NCI-H524 treated with DMSO at 0.1 percent for 48 hours (cell line): ENCODE data around the gene VRK2.
"Not testable (repeated sequence)": the region's sequence is repeated elsewhere in the genome, so short reads cannot be mapped to it uniquely, and the experiment has no call there.

Experiments
- DNase-seq: peaks from one replicate; lab custom pipeline; 2025; lab: John Stamatoyannopoulos, UW

Gene VRK2

DNA sequence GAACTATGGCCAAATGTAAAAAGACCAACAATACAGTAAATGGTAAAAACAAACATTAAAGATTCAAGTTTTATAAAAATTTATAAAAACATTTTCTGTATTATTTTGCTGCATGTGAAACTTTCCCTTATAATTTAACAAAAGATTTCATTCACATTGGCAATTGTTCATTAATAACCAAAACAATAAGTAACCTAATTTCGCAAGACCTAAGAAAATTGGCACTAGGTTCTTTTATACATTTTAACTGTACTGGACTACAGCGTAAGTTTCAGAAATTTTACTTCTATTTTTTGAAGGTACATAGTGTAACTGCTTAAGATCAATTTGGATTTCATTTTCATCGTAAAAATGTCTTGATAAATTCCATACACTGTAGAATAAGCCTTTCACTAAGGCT lies 117.3 kb downstream of the VRK2 start:
- DNase-seq, result no peak

DNA sequence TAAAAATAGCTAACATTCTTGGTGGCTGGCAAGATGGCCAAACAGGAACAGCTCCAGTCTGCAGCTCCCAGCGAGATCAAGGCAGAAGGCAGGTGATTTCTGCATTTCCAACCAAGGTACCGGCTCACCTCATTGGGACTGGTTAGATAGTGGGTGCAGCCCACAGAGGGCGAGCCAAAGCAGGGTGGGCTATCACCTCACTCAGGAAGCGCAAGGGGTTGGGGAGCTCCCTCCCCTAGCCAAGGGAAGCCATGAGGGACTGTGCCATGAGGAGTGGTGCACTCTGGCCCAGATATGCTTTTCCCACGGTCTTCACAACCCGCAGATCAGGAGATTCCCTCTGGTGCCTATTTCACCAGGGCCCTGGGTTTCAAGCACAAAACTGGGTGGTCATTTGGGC lies 121.5 kb downstream of the VRK2 start:
- DNase-seq, result not testable (repeated sequence)

DNA sequence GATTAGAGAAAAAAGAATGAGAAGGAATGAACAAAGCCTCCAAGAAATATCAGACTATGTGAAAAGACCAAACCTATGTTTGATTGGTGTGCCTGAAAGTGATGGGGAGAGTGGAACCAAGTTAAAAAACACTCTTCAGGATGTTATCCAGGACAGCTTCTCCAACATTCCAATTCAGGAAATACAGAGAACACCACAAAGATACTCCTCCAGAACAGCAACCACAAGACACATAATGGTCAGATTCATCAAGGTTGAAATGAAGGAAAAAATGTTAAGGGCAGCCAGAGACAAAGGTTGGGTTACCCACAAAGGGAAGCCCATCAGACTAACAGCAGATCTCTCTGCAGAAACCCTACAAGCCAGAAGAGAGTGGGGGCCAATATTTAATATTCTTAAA lies 123.2 kb downstream of the VRK2 start:
- not testable (repeated sequence) for DNase-seq

DNA sequence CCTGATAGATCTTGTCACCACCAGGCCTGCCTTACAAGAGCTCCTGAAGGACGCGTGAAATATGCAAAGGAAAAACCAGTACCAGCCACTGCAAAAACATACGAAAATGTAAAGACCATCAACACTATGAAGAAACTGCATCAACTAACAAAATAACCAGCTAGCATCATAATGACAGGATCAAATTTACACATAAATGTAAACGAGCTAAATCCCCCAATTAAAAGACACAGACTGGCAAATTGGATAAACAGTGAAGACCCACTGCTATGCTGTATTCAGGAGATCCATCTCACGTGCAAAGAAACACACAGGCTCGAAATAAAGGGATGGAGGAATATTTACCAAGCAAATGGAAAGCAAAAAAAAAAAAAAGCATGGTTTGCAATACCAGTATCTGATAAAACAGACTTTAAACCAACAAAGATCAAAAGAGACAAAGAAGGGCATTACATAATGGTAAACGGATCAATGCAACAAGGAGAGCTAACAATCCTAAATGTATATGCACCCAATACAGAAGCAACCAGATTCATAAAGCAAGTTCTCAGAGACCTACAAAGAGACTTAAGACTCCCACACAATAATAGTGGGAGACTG lies 123.8 kb downstream of the VRK2 start:
- DNase-seq, result not testable (repeated sequence)

DNA sequence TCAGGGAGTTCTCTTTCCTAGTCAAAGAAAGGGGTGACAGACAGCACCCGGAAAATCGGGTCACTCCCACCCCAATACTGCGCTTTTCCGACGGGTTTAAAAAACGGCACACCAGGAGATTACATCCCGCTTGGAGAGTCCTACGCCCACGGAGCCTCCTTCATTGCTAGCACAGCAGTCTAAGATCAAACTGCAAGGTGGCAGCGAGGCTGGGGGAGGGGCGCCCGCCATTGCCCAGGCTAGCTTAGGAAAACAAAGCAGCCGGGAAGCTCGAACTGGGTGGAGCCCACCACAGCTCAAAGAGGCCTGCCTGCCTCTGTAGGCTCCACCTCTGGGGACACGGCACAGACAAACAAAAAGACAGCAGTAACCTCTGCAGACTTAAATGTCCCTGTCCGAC lies 125.2 kb downstream of the VRK2 start:
- not testable (repeated sequence) for DNase-seq

DNA sequence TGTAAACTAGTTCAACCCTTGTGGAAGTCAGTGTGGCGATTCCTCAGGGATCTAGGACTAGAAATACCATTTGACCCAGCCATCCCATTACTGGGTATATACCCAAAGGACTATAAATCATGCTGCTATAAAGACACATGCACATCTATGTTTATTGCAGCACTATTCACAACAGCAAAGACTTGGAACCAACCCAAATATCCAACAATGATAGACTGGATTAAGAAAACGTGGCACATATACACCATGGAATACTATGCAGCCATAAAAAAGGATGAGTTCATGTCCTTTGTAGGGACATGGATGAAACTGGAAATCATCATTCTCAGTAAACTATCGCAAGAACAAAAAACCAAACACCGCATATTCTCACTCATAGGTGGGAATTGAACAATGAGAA lies 130.6 kb downstream of the VRK2 start:
- not testable (repeated sequence) for DNase-seq

DNA sequence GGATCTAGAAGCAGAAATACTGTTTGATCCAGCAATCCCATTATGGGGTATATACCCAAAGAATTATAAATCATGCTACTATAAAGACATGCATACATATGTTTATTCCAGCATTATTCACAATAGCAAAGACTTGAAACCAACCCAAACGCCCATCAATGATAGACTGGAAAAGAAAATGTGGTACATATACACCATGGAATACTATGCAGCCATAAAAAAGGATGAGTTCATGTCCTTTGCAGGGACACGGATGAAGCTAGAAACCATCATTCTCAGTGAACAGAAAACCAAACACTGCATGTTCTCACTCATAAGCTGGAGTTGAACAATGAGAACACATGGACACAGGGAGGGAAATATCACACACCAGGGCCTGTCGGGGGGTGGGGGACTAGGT lies 133.6 kb downstream of the VRK2 start:
- DNase-seq, result not testable (repeated sequence)

DNA sequence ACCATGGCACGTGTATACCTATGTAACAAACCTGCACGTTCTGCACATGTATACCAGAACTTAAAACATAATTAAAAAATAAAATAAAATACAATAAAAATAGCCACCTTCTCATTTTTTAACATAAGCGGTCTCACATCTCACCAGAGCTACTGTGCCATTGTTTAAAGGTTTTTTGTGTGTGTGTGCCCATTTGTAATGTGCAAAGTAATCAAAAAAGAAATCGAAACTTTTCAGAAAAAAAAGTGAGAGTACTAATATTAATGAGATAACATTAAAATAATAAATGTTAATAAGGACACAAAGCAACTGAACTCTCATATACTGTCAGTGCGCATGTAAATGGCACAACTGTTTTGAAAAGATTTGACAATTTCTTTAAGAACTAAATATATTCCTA lies 134.0 kb downstream of the VRK2 start:
- DNase-seq, result no peak

DNA sequence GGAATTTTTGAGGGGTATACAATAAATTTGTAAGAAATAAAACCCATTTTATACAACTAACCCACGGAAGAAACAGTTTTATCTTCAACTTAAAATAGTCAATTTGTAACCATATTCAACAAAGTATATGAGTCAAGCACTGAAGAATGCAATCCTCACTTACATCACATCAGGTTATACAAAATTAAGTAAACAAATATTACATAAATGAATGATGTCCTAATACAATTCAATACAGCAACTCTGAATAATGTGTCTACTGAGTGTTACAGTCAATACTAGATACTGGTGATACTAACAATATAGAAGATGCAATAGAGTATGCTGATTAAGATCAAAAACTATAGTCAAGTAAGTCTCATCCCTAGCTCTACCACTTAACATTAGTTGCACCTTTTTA lies 135.9 kb downstream of the VRK2 start:
- no peak for DNase-seq

DNA sequence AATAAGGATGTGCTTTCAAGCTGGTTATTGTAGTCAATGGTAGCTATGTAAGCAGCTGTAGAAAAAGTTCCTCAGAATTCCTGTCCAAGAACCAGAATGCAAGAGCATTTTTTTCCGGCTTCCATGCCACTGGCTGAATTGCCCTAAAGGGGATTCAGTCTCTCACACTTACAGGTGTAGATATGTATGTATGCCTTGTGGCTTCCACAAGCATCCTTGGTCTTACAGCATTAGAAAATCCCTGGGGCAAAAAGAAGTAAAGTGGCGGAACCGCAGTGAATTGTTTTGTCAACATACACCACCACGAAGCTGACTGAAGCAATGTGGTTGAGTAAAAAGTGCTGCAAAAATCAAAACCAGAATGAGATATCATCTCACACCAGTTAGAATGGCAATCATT lies 139.9 kb downstream of the VRK2 start:
- no peak for DNase-seq

DNA sequence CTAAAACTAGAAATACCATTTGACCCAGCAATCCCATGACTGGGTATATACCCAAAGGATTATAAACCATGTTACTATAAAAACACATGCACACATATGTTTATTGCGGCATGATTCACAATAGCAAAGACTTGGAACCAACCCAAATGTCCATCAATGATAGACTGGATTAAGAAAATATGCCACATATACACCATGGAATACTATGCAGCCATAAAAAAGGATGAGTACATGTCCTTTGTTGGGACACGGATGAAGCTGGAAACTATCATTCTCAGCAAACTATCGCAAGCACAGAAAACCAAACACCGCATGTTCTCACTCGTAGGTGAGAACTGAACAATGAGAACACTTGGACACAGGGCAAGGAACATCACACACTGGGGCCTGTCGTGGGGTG lies 140.4 kb downstream of the VRK2 start:
- DNase-seq, result not testable (repeated sequence)

DNA sequence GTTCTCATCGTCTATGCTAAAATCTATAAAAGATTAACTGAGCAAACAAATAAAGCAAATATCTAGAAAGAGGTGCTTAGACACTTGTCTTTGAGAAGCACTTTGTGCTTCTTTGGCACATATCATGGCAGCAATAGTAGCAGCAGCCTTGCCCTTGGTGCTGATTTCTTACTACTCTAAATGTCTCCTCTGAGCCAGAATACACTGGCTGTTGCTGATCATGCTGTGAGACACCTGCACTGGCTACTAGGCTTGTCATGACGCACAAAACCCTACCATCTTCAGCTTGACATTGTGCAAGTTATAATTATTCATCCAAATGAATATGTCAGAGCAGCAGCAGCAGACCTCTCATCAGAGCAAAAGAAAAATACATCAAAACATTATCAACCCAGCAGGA lies 147.9 kb downstream of the VRK2 start:
- DNase-seq, result no peak

DNA sequence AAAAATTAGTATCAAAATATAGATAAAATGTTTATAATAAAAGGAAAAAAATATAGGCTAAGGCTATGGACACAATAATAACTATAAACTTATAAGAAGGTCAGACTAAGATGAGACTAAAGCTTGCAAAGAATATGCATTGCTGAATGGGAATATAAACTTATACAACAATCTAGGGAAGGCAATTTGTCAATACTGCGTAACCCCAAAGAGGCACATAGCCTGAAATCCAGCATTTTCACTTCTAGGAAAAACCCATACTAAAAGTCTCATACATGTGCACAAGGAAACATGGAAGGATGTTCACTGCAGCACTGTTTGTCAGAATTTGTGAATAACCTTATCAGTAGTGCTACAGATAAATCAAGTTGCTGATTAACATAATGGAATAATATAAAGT lies 149.1 kb downstream of the VRK2 start:
- no peak for DNase-seq

DNA sequence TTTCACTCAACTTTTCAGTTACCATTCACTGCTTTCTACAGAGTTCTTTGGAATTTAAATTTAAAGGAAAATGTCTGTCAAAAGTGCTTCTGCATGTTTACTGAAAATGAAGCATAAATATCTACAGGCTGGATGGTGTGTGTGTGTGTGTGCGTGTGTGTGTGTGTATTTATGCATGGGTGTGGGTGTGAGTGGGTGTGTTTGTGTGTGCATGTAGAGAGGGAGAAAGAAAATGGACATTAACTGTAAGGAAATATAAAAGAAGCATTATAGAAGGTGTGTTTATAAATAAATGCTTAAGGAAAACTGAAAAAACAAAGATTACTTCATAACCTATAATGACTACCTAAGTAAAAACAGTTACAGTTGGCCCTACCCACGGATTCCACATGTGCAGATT lies 151.3 kb downstream of the VRK2 start:
- DNase-seq, result no peak

DNA sequence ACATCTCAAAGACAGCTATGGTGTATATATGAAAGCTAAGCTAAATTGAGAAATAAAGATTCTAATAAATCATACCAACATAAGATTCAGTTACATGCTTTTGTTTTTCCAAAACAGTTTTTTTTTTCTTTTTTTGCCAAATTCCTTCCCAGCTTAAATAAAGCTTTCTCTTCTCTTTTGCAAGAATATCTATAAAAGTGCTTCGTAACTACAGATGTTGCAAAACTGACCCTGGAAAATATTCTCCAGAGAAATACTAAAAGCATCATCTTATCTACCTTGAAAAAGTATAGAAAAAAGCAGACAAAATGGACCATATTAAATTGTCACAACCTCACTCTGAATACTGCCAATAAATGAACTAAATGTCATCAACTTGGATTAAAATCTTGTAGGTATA lies 155.8 kb downstream of the VRK2 start:
- DNase-seq, result no peak

DNA sequence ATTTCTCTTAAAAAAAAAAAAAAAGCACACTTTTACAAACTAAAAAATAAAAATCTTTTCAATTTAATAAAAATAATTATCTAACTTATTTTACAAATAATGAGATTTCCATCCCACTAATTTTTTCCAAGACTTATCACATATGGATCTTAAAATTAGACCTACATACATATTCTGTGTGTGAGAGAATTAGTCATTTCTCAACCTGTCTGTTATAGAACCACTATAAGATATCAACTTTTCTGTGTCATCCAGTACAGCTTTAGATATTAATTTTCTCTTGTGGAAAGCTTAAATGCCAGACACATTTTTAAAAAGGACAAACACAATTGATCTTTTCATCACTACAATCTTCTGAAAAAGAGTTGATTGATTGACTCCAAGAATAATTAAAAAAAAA lies 156.4 kb downstream of the VRK2 start:
- no peak for DNase-seq

DNA sequence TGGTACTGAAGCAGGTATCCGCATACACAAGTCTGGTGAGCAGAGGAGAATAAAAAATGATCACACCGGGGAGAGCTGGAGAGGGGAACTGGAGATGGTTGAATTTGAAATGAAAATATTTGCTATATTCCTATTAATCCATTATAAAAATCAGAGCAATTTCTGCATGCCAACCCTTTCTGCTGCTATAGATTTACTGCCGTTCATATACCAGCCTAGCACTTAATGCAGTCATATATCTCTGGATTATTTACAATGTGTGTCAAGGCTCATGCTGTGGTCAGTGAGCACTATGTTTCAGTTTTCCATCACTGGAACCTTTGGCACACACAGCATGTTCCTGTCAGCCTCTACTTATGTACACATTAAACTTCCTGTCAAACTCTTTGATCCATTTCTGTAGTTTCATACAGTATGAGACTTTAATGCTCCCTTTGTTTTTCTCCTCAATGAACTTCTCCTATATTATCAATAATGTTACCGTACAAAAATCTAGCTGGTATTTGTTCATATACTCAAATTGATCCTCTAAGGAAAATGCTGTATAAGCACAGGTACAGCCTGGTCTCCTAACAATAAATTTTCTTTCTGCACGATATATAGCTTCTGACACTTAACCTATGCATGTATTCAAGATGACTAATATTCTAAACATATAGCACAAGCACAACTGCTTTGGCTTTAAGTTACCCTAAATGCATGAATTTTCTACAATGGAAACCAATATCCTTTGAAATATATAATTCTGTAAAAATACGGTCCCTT lies 157.8 kb downstream of the VRK2 start:
- no peak for DNase-seq

DNA sequence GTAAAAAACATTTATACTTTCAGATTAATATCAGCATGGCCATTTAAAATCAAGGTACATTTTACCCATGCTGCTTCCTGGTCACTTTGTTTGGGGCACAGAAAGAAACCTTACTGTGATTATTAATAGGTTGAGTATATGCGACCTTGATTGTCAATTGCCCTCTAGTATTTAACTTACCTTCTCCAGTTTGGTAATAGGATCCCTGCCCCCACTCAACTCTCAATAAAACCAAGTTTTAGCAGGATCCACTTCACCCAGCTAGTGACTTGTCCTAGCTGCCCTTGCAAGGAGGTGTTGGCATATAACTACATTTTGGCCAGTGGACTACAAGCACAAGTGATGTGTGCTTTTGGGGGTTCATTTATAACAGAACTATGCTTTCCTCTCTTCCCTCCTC lies 160.2 kb downstream of the VRK2 start:
- no peak for DNase-seq

DNA sequence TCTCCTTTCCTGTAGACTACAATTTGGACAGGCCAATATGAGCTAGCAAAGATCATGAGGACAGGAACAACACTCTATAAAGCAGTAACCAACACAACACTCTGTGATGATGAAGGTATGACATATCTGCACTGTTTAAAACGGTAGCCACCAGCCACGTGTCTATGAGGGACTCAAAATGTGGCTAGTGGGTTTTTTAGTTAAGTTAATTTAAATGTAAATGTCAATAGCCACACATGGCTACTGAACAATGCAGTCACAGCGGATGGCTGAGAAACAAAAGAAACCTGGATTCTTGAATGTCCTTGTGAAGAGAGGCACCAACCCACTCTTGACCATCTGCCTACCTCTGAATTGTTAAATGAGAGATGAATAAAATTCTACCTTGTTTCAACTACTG lies 160.6 kb downstream of the VRK2 start:
- DNase-seq, result no peak
